Measurements from ENCODE around the gene VPS13D.

- TF ChIP-seq POLR2AphosphoS5 (IDR thresholded peaks at IDR 0.05) (no peak), CTCF (IDR thresholded peaks at IDR 0.05) (no peak)
Observed at GRCh38 chr1:12251442-12251841, 21.6 kb downstream of the VPS13D start.
